ACC112 (cell line): ENCODE measurements around the gene RIPK4.
"Not testable (repeated sequence)": the region's sequence is repeated elsewhere in the genome, so short reads cannot be mapped to it uniquely, and the experiment has no call there.

Experiments
- H2AFZ ChIP-seq: fragments of 200-600 bp; sonication (generic); one replicate; pipeline ENCODE4 v1.6.0; 2017; ENCODE audit warnings: antibody characterized with exemption, low read length; ENCODE audit not compliant: unreplicated experiment
- H3K27ac ChIP-seq: fragments of 200-600 bp; sonication (generic); 2 replicates; pipeline ENCODE4 v1.5.1; 2014; ENCODE audit warnings: low read depth, mild to moderate bottlenecking, antibody characterized with exemption, low read length, moderate library complexity
- H3K27me3 ChIP-seq: fragments of 200-600 bp; sonication (generic); 2 replicates; pipeline ENCODE4 v1.6.1; 2014; ENCODE audit warnings: mild to moderate bottlenecking, antibody characterized with exemption, low read length, moderate library complexity, mixed read lengths; ENCODE audit not compliant: insufficient read depth
- H3K36me3 ChIP-seq: fragments of 200-600 bp; sonication (generic); 2 replicates; pipeline ENCODE4 v1.6.1; 2016; ENCODE audit warnings: mild to moderate bottlenecking, antibody characterized with exemption, low read length, moderate library complexity, mixed read lengths; ENCODE audit not compliant: insufficient read depth
- H3K4me1 ChIP-seq: fragments of 200-600 bp; sonication (generic); one replicate; pipeline ENCODE4 v1.6.1; 2016; ENCODE audit warnings: low read length, mixed read lengths; ENCODE audit not compliant: insufficient read depth, unreplicated experiment, control insufficient read depth
- H3K4me3 ChIP-seq: fragments of 200-600 bp; sonication (generic); 2 replicates; pipeline ENCODE4 v1.5.1; 2014; ENCODE audit warnings: mild to moderate bottlenecking, low read depth, low read length
- H3K79me2 ChIP-seq: fragments of 200-600 bp; sonication (generic); one replicate; pipeline ENCODE4 v1.6.0; 2016; ENCODE audit warnings: low read length; ENCODE audit not compliant: control insufficient read depth, unreplicated experiment, insufficient read depth

The RIPK4 gene

DNA sequence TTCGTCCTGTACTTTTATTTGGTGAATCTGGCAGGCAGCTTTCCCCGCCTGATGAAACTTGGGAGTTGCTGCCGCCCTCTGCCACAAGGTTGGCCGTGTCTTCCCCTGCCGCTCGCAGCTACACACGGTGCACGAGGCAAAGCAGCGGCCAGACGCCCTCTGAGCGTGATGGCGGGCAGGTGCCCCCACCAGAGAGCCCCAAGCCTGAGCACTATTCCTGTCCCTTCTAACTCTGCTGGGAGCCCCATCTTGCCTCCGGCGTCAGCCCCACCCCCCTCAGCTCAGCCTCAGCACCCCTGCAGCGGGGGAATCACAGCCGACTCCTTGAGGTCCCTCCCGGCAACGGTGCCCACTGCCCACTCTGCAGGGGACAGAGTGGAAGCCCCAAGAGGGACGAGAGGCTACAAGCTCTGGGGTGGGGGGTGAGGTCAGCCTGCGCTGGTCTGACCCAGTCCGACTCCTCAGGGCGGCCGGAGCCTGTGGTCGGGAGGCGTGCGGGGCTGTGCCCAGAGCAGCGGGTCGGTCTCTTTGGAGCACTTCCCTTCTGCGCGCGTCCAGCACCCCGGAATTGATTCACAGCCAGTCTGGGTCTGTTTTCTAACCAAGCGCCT is 41.3 kb downstream of the RIPK4 start:
- H3K79me2 ChIP-seq, result no peaks in the 10 kb centered on the region
- H3K27ac ChIP-seq, result no peak overlapping the region
- peaks cover 19% of the 10 kb centered on the region for H3K4me1 ChIP-seq
- H3K4me3 ChIP-seq, result no peak overlapping the region
- no peaks in the 10 kb centered on the region for H3K27me3 ChIP-seq
- no peaks in the 10 kb centered on the region for H3K36me3 ChIP-seq
- H2AFZ ChIP-seq, result no peak overlapping the region

DNA sequence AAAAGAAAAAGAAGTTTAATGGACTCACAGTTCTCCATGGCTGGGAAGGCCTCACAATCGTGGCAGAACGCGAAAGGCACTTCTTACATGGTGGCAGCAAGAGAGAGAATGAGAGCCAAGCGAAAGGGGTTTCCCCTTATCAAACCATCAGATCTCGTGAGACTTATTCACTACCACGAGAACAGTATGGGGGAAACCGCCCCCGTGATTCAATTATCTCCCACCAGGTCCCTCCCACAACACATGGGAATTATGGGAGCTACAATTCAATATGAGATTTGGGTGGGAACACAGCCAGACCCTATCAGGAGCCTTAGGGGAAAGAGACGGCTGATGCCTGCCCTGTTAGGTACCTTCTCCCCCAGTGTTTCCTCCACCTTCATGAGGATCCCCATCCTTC is 43.0 kb downstream of the RIPK4 start:
- H3K79me2 ChIP-seq, H3K4me3 ChIP-seq, H2AFZ ChIP-seq, H3K27ac ChIP-seq, H3K27me3 ChIP-seq, H3K36me3 ChIP-seq: not testable (repeated sequence)
- H3K4me1 ChIP-seq, result peaks cover 19% of the 10 kb centered on the region

DNA sequence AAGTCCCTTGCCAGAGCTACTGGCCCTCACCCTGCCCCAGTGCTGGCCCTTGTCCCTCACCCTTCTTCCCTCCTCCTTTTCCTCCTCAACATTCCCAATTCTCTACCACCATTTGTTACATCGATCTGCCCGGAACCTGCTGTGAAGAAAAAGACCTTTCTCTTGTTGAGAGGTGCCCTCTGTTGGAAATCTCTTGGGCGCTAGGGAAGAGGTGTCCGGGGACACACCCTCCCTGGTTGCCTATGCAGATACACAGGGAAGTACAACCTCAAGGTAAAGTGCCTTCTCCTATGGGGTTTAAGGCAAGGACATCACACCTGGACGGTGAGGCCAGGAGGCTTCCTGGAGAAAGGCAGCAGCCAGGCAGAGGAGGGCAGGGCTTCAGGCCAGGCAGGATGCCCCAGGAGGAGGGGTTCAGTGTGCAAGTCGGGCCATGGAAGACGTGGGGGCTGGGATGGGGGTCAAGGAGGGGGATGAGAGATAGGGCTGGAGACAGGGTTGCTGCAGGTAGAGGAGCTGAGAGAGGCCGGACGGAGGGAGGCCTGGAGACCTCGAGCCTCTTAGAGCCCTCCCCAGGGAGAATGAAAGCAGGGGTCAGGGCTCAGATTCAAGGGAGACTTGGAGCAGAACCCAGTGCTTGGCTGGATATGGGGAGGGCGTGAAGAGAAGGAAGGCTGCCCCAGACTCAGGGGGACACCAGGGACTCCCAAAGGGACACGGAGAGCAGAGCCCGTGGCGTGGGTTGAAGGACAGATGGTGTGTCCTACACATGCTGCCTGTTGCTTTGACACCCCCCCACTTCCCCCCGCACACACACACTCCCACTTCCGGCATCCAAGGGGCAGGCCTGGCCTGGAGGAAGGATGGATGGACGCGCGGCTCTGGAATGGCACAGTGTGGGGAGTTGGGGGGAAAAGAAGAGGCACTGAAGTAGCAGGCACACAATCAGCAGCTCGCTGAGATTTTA is 44.5 kb downstream of the RIPK4 start:
- peaks cover 10% of the 10 kb centered on the region for H3K4me1 ChIP-seq
- H3K36me3 ChIP-seq, result no peaks in the 10 kb centered on the region
- H3K27me3 ChIP-seq, result no peaks in the 10 kb centered on the region
- no peak overlapping the region for H2AFZ ChIP-seq
- no peaks in the 10 kb centered on the region for H3K79me2 ChIP-seq
- H3K4me3 ChIP-seq, result no peak overlapping the region
- H3K27ac ChIP-seq, result no peak overlapping the region

GRCh38 chr21:41720250-41720649 is 46.6 kb downstream of the RIPK4 start:
- no peaks in the 10 kb centered on the region for H3K36me3 ChIP-seq
- no peaks in the 10 kb centered on the region for H3K79me2 ChIP-seq
- H2AFZ ChIP-seq, result no peak overlapping the region
- H3K27me3 ChIP-seq, result no peaks in the 10 kb centered on the region
- no peak overlapping the region for H3K4me3 ChIP-seq
- H3K27ac ChIP-seq, result no peak overlapping the region
- no peaks in the 10 kb centered on the region for H3K4me1 ChIP-seq

GRCh38 chr21:41719691-41720090 is 47.2 kb downstream of the RIPK4 start:
- H3K27me3 ChIP-seq, result peaks cover 4% of the 10 kb centered on the region; the same call in 1 of the 2 replicates
- no peaks in the 10 kb centered on the region for H3K4me1 ChIP-seq
- H3K36me3 ChIP-seq, result no peaks in the 10 kb centered on the region
- H2AFZ ChIP-seq, result no peak overlapping the region
- no peaks in the 10 kb centered on the region for H3K79me2 ChIP-seq
- H3K4me3 ChIP-seq, result no peak overlapping the region
- no peak overlapping the region for H3K27ac ChIP-seq

DNA sequence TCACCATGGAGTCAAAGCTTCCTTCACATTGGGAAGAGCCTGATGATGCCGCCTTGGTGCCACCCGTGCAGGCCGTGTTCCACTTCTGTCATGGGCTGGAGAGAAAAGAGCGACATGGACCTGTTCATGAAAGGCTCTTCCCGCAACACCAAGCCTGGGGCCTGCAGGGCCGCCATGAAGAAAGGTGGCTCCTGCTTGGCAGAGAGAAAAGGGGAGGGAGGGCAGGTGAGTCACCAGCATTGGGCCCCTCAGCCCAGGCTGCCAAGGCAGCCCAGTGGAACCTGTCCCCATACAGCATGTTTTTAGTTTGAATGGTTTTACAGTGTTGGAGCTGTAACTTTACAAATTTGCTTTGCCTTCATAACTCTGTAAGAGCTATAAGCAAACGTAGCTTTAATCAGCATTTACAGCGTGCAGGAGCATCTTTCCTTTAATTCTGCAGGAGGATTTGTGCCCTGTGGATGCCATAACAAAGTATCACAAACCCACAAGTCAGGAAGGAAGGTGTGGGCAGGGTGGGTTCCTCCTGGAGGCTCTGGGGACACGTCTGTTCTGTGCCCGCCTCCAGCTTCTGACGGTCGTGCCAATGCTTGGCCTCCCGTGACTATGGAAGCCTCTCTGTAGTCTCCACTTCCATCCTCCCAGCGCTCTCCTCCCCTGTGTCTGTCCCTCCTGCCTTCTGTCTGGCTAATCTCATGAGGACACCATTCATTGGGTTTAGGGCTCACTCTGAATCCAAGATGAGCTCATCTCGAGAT is 49.1 kb downstream of the RIPK4 start:
- Histone ChIP-seq H3K4me1 (no peaks in the 10 kb centered on the region), H3K4me3 (no peak overlapping the region), H3K27ac (no peak overlapping the region), H2AFZ (no peak overlapping the region), H3K36me3 (no peaks in the 10 kb centered on the region), H3K27me3 (peaks cover 14% of the 10 kb centered on the region), H3K79me2 (no peaks in the 10 kb centered on the region)

GRCh38 chr21:41716751-41717150 is 50.1 kb downstream of the RIPK4 start:
- Histone ChIP-seq H3K36me3 (no peaks in the 10 kb centered on the region), H3K79me2 (no peaks in the 10 kb centered on the region), H3K4me1 (no peaks in the 10 kb centered on the region), H3K27me3 (peaks cover 14% of the 10 kb centered on the region), H3K4me3 (no peak overlapping the region), H3K27ac (no peak overlapping the region), H2AFZ (no peak overlapping the region)

DNA sequence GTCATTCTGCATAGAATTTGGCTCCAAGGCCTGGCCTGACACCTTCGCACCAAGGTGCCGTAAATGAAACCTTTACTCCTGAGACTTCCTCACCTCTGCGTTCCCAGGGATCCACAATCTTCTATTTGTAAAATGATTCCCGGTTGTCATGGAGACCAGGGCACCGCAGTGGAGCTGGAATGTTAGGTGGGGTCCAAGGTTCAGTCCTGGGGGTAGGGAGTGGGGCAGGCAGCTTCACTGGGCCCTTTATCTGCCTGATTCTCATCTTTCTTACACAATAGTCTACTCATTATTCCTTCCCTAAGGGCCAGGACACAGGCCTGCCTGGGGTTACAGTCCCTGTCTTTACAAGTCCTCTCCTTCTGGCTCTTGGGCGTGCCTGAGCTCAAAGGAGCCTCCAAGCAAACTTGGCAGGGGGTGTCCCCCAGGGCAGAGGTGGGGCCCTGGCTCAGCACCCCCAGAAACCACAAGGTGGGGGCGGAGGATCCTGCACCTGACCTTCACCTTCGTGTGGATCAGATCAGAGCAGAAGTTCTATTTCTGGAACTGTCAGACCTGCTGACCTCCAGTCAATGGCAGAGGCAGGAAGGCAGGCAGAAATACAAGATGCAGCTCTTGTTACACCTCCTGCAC is 51.1 kb downstream of the RIPK4 start:
- Histone ChIP-seq H3K4me3 (no peak overlapping the region), H2AFZ (no peak overlapping the region)

GRCh38 chr21:41714299-41714865 is 52.5 kb downstream of the RIPK4 start:
- not testable (repeated sequence) for H3K36me3 ChIP-seq, H3K27ac ChIP-seq, H2AFZ ChIP-seq, H3K4me1 ChIP-seq, H3K4me3 ChIP-seq, H3K79me2 ChIP-seq
- peaks cover 14% of the 10 kb centered on the region for H3K27me3 ChIP-seq

More for the DNA sequence above, 51.1 kb downstream of the RIPK4 start:
- Histone ChIP-seq H3K4me1 (no peaks in the 10 kb centered on the region), H3K27me3 (peaks cover 14% of the 10 kb centered on the region), H3K36me3 (no peaks in the 10 kb centered on the region), H3K79me2 (no peaks in the 10 kb centered on the region), H3K27ac (no peak overlapping the region)
